SU-DHL-6 (cell line): Measurements from ENCODE around the gene SLC16A11.

Experiments
- CTCF ChIP-seq: fragments of 200-600 bp; sonication (generic); IDR thresholded peaks from one replicate; pipeline ENCODE4 v1.5.1; 2017; ENCODE audit warnings: antibody characterized with exemption, mild to moderate bottlenecking, low read length, moderate library complexity; ENCODE audit not compliant: insufficient read depth, poor library complexity, severe bottlenecking
- EZH2phosphoT487 ChIP-seq: fragments of 200-600 bp; sonication (generic), shearing (Covaris generic); conservative IDR thresholded peaks from 2 replicates; pipeline ENCODE4 v1.6.1; 2018; ENCODE audit warnings: mild to moderate bottlenecking, antibody characterized with exemption, low read length, moderate library complexity, mixed read lengths

GRCh38 chr17:7016886-7017826 is 26.7 kb downstream of the SLC16A11 start:
- TF ChIP-seq CTCF (no peak), EZH2phosphoT487 (no peak)
